GM19193 (cell line): ENCODE data around the gene CELF5.

Source experiments
- POLR2A ChIP-seq: IDR thresholded peaks from 4 replicates; pipeline ENCODE4 v1.6.1; 2011; ENCODE audit not compliant: insufficient read depth, insufficient read length; ENCODE audit errors: extremely low read depth

The CELF5 gene

GRCh38 chr19:3224346-3225168, at the start of gene CELF5:
Gene CELF5, plus strand, starts transcription at chr19:3224661. Its CDS starts 79 bp downstream, at chr19:3224740.
- TF ChIP-seq POLR2A, result no peak

- TF ChIP-seq POLR2A, result no peak
These were observed 48.4 kb upstream of the CELF5 start for GRCh38 chr19:3175781-3176714.

- no peak for TF ChIP-seq POLR2A
These were observed 47.6 kb upstream of the CELF5 start for GRCh38 chr19:3176715-3177501.

- peak; percentile 79 for TF ChIP-seq POLR2A
These were observed 46.0 kb upstream of the CELF5 start, which contains the start of gene S1PR4 for GRCh38 chr19:3178377-3178972. Gene S1PR4, plus strand, starts transcription at chr19:3178769. Its CDS starts 24 bp downstream, at chr19:3178793.

GRCh38 chr19:3178973-3179738, 45.3 kb upstream of the CELF5 start:
- TF ChIP-seq POLR2A, result peak; percentile 13

GRCh38 chr19:3179739-3180293, 44.6 kb upstream of the CELF5 start:
- no peak for TF ChIP-seq POLR2A

- no peak for TF ChIP-seq POLR2A
These were observed 40.5 kb upstream of the CELF5 start for GRCh38 chr19:3183721-3184641.

GRCh38 chr19:3184847-3185460, 39.5 kb upstream of the CELF5 start:
- TF ChIP-seq POLR2A, result no peak

- TF ChIP-seq POLR2A, result peak; percentile 68
These were observed 38.9 kb upstream of the CELF5 start, which contains the start of gene NCLN for GRCh38 chr19:3185461-3186159. Gene NCLN, plus strand, starts transcription at chr19:3185930. Its CDS starts 101 bp downstream, at chr19:3186031.

GRCh38 chr19:3186160-3186688, 38.2 kb upstream of the CELF5 start:
- no peak for TF ChIP-seq POLR2A
